GM21423 (cell line): ENCODE data around the gene NDUFAB1.
A peak's percentile ranks its signal among the peaks of the same experiment; 100 is the strongest.
"Not testable (repeated sequence)": the region's sequence is repeated elsewhere in the genome, so short reads cannot be mapped to it uniquely, and the experiment has no call there.

Source experiments
- ATAC-seq: cut with Tn5 transposase; IDR thresholded peaks from one replicate; pipeline ENCODE4 v1.9.1; 2021; ENCODE audit warnings: mild to moderate bottlenecking, moderate library complexity; ENCODE audit not compliant: unreplicated experiment

NDUFAB1 gene

GRCh38 chr16:23584186-23585076 lies 11.7 kb downstream of the NDUFAB1 start:
- ATAC-seq: no peak

- not testable (repeated sequence) for ATAC-seq
Measured at GRCh38 chr16:23583271-23583670, 12.8 kb downstream of the NDUFAB1 start.

- ATAC-seq: no peak
Measured at GRCh38 chr16:23581764-23582163, 14.4 kb downstream of the NDUFAB1 start.

- no peak for ATAC-seq
Measured at GRCh38 chr16:23580391-23580790, 15.7 kb downstream of the NDUFAB1 start.

GRCh38 chr16:23579371-23579770 lies 16.7 kb downstream of the NDUFAB1 start:
- no peak for ATAC-seq

GRCh38 chr16:23578101-23578830 lies 17.9 kb downstream of the NDUFAB1 start:
- ATAC-seq: no peak

- ATAC-seq: no peak
Measured at GRCh38 chr16:23577493-23577892, 18.6 kb downstream of the NDUFAB1 start.

GRCh38 chr16:23575834-23576233 lies 20.3 kb downstream of the NDUFAB1 start:
- no peak for ATAC-seq

DNA sequence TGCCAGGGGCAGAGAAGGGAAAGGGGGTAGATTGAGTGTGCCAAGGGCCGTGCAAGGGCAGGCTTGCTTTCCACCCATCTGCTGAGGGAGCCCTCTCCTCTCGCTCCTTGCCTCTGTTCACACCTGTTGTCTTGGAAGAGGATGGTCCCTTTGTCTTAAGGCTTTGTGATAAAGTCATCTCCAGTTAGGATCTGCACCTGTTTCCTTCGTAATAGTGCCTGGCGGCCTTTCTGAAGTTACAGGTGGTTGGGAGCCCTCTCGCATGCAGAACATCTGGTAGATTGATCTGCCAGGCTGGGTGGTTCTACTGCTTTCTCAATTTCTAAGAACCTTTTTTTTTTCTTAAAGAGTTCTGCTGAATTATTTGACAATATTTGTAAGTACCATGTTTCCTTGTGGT lies 22.3 kb downstream of the NDUFAB1 start:
- no peak for ATAC-seq

DNA sequence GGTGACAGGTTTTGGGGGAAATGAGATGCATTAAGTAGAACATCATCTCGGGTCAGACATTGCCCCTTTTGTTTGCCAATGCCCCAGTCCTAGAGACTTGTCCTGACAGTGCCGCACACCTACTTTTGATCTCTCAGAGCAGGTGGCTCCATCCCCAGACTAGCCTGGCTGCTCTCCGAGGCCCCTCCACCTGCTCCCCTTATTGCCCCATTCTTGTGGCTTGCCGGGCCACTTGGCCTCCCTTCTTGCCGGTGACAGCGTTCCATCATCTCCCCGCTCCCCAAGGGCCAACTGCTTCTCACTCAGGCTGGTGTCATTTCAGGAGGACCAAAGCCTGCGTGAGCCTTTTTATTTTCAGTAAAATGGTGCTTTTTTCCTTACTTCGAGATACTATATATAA lies 23.7 kb downstream of the NDUFAB1 start:
- no peak for ATAC-seq

DNA sequence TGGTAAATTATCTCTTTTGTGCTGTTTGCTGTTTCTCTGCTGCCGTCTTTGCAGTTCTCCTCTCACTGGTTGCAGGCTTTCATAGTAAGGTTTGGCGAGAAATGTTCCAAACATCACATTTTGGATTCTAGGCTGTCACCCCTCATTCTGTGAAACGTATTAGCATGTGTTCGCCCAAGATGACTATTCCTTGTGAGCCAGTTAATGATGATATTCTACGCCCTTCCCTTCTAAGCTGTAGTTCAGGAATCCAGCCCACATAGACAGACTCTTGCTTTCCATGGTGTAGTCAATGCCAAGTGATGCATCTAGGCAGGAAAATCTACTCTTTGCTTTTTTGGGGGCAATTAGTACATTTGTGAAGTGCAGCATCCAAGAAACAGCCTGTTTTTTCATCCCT lies 24.2 kb downstream of the NDUFAB1 start:
- no peak for ATAC-seq

- no peak for ATAC-seq
Measured at GRCh38 chr16:23570992-23571632, 25.0 kb downstream of the NDUFAB1 start.

- ATAC-seq: no peak
Measured at GRCh38 chr16:23567602-23568001, 28.5 kb downstream of the NDUFAB1 start.

- no peak for ATAC-seq
Measured at GRCh38 chr16:23566724-23567123, 29.4 kb downstream of the NDUFAB1 start.

DNA sequence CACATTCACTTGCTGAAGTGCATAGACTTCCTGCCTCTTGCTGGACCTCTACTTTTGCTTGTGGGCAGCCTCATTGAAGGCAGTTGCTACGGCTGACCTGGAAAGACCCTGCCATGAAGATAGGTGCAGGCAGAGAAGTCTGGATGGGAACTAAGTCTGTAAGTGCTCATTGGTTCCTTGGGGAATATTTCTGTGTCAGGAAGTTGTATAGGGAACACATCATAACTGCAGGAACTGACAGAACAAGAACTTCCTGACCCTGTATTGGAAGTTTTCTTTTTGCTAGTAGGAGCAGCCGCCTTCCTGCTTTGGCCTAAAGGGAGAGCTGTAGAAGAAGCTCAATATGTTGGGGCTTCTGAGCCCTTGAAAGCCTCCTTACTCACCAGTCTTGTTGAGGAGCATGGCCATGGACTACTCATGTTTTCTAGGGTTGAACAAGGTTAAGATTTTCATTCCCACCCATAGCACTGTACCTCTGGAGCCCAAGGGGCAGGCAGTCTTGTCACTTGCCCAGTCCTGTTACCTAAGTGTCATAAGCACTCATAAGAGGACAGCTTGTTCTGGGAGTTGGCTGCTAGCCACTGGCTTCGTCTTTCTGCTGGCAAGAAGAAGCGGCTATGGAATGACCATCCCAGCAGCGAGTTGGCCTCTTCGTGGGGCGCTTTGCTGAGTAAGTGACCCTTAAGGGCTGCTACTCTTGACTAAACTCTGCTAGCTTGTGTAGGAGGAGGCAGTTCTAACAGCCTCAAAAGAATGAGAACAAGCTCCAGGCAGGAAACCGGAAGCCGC lies 31.3 kb downstream of the NDUFAB1 start:
- no peak for ATAC-seq

GRCh38 chr16:23563186-23563585 lies 32.9 kb downstream of the NDUFAB1 start:
- ATAC-seq: no peak

- no peak for ATAC-seq
Measured at GRCh38 chr16:23562505-23562904, 33.6 kb downstream of the NDUFAB1 start.

GRCh38 chr16:23561586-23561985 lies 34.5 kb downstream of the NDUFAB1 start:
- no peak for ATAC-seq

- ATAC-seq: peak; percentile 2
Measured at GRCh38 chr16:23557779-23558702, 38.1 kb downstream of the NDUFAB1 start.
